ENCODE measurements around the gene GCNT4.

GCNT4 gene

DNA sequence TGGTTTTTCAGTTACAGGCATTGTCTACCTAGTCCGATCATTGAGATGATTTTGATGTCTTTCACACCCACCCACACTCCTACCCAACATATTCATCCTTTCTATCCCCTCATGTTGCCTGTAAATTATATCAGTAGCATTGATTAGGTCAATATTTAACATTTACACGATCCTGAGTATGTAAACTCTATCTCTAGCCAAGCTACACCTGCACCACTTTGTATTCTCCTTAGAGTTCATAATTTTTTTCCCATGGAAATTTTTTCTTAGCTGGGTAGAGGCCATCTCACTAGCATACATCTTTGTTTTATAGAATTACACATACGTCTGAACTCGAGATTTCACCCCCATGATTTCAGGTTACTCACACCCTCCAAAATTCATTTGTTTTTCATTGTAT, 30.6 kb downstream of the GCNT4 start:
- H3K79me2 ChIP-seq (ENCODE audit: low read length): no peaks in the 10 kb centered on the region
- no peaks in the 10 kb centered on the region for H4K20me1 ChIP-seq (ENCODE audit: insufficient read depth, low read length)
- H3K9me3 ChIP-seq (replicated peaks; ENCODE audit: insufficient read depth, low read length): no peaks in the 10 kb centered on the region
- H3F3A ChIP-seq (ENCODE audit: insufficient read depth, low read length): no peaks in the 10 kb centered on the region
- no peaks in the 10 kb centered on the region for H3K36me3 ChIP-seq (replicated peaks; ENCODE audit: insufficient read depth, low read length)
- H3K4me1 ChIP-seq (ENCODE audit: low read length): peaks cover 4% of the 10 kb centered on the region; the same call in 1 of the 2 replicates
- no peak overlapping the region for H3K27ac ChIP-seq (ENCODE audit: low read length)
- no peak overlapping the region for H3K9ac ChIP-seq (ENCODE audit: low read length)
- no peaks in the 10 kb centered on the region for H3K9me2 ChIP-seq (replicated peaks; ENCODE audit: insufficient read depth, low read length)
- no peak for TF ChIP-seq EZH2 (optimal IDR thresholded peaks at IDR 0.05; ENCODE audit: low read depth, low read length)
- TF ChIP-seq EZH2phosphoT487 (IDR thresholded peaks at IDR 0.05; ENCODE audit: low read length): no peak
- TF ChIP-seq, protein P1, sequence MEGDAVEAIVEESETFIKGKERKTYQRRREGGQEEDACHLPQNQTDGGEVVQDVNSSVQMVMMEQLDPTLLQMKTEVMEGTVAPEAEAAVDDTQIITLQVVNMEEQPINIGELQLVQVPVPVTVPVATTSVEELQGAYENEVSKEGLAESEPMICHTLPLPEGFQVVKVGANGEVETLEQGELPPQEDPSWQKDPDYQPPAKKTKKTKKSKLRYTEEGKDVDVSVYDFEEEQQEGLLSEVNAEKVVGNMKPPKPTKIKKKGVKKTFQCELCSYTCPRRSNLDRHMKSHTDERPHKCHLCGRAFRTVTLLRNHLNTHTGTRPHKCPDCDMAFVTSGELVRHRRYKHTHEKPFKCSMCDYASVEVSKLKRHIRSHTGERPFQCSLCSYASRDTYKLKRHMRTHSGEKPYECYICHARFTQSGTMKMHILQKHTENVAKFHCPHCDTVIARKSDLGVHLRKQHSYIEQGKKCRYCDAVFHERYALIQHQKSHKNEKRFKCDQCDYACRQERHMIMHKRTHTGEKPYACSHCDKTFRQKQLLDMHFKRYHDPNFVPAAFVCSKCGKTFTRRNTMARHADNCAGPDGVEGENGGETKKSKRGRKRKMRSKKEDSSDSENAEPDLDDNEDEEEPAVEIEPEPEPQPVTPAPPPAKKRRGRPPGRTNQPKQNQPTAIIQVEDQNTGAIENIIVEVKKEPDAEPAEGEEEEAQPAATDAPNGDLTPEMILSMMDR (IDR thresholded peaks at IDR 0.05; ENCODE audit: low read length): no peak
- DNase-seq: no peak
- no peak overlapping the region for H2AFZ ChIP-seq (ENCODE audit: low read length)
- no peak overlapping the region for H3K4me3 ChIP-seq (ENCODE audit: low read length)
- no peak overlapping the region for H3K4me2 ChIP-seq (ENCODE audit: low read depth, low read length)
- H3K27me3 ChIP-seq (replicated peaks; ENCODE audit: insufficient read depth, low read length): no peaks in the 10 kb centered on the region

DNA sequence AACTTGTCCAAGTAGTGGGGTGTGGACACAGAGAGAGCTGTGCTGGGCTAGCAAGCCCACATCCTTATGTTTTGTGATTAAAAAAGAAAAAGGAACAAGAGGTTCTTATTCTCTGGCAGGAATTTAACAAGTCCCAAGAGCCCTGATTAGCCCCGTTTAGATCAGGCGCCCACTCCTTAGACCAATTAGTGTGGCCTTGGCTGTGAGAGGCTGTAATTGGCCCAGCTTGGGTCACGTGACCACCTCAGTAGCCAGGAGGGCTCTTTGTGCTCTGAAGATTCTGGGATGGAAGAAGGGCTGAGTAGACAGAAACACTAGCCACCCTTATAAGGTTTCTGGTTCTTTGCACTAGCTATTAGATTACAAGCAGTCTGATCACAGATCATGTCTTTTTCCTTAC, 31.1 kb downstream of the GCNT4 start:
- no peak for DNase-seq
- Histone ChIP-seq H4K20me1 (ENCODE audit: insufficient read depth, low read length) (no peaks in the 10 kb centered on the region), H3K4me1 (ENCODE audit: low read length) (peaks cover 4% of the 10 kb centered on the region; the same call in 1 of the 2 replicates), H3K27ac (ENCODE audit: low read length) (no peak overlapping the region), H3K9me2 (replicated peaks; ENCODE audit: insufficient read depth, low read length) (no peaks in the 10 kb centered on the region), H3K27me3 (replicated peaks; ENCODE audit: insufficient read depth, low read length) (no peaks in the 10 kb centered on the region), H3K9ac (ENCODE audit: low read length) (no peak overlapping the region), H2AFZ (ENCODE audit: low read length) (no peak overlapping the region), H3K79me2 (ENCODE audit: low read length) (no peaks in the 10 kb centered on the region), H3K9me3 (replicated peaks; ENCODE audit: insufficient read depth, low read length) (no peaks in the 10 kb centered on the region), H3K4me3 (ENCODE audit: low read length) (no peak overlapping the region), H3F3A (ENCODE audit: insufficient read depth, low read length) (no peaks in the 10 kb centered on the region), H3K36me3 (replicated peaks; ENCODE audit: insufficient read depth, low read length) (no peaks in the 10 kb centered on the region), H3K4me2 (ENCODE audit: low read depth, low read length) (no peak overlapping the region)
- TF ChIP-seq EZH2 (optimal IDR thresholded peaks at IDR 0.05; ENCODE audit: low read depth, low read length) (no peak), EZH2phosphoT487 (IDR thresholded peaks at IDR 0.05; ENCODE audit: low read length) (no peak)
- TF ChIP-seq, protein P1 (IDR thresholded peaks at IDR 0.05; ENCODE audit: low read length): no peak

GRCh38 chr5:75020016-75020656, 32.2 kb downstream of the GCNT4 start:
- H3K4me2 ChIP-seq (ENCODE audit: low read depth, low read length): no peak overlapping the region
- no peaks in the 10 kb centered on the region for H3K9me2 ChIP-seq (replicated peaks; ENCODE audit: insufficient read depth, low read length)
- H3K4me1 ChIP-seq (ENCODE audit: low read length): peaks cover 4% of the 10 kb centered on the region; the same call in 1 of the 2 replicates
- H2AFZ ChIP-seq (ENCODE audit: low read length): no peak overlapping the region
- no peaks in the 10 kb centered on the region for H3K27me3 ChIP-seq (replicated peaks; ENCODE audit: insufficient read depth, low read length)
- no peak overlapping the region for H3K9ac ChIP-seq (ENCODE audit: low read length)
- no peaks in the 10 kb centered on the region for H3F3A ChIP-seq (ENCODE audit: insufficient read depth, low read length)
- no peaks in the 10 kb centered on the region for H3K79me2 ChIP-seq (ENCODE audit: low read length)
- no peaks in the 10 kb centered on the region for H3K9me3 ChIP-seq (replicated peaks; ENCODE audit: insufficient read depth, low read length)
- DNase-seq: no peak
- H3K4me3 ChIP-seq (ENCODE audit: low read length): no peak overlapping the region
- no peaks in the 10 kb centered on the region for H3K36me3 ChIP-seq (replicated peaks; ENCODE audit: insufficient read depth, low read length)
- no peak overlapping the region for H3K27ac ChIP-seq (ENCODE audit: low read length)
- TF ChIP-seq, protein P1 (IDR thresholded peaks at IDR 0.05; ENCODE audit: low read length): no peak
- TF ChIP-seq EZH2phosphoT487 (IDR thresholded peaks at IDR 0.05; ENCODE audit: low read length) (no peak), EZH2 (optimal IDR thresholded peaks at IDR 0.05; ENCODE audit: low read depth, low read length) (no peak)
- H4K20me1 ChIP-seq (ENCODE audit: insufficient read depth, low read length): no peaks in the 10 kb centered on the region

All from MM.1S (cell line).